SU-DHL-6 (cell line): ENCODE data around the gene CATSPERB.

ENCODE experiments used
- H2AFZ ChIP-seq: fragments of 200-600 bp; sonication (generic); 2 replicates; pipeline ENCODE4 v1.6.1; 2014; ENCODE audit warnings: low read depth, mild to moderate bottlenecking, moderate library complexity, mixed read lengths, antibody characterized with exemption, low read length; ENCODE audit not compliant: severe bottlenecking
- H3F3A ChIP-seq: fragments of 200-600 bp; shearing (Covaris generic); 2 replicates; pipeline ENCODE4 v1.6.0; 2016; ENCODE audit warnings: antibody characterized with exemption, mild to moderate bottlenecking; ENCODE audit not compliant: insufficient read depth
- H3K27ac ChIP-seq: fragments of 200-600 bp; sonication (generic); 2 replicates; pipeline ENCODE4 v1.5.1; 2016; ENCODE audit warnings: low read depth, mild to moderate bottlenecking, low read length, moderate library complexity, mixed read lengths
- H3K27me3 ChIP-seq: fragments of 200-600 bp; sonication (generic), shearing (Covaris generic); 2 replicates; pipeline ENCODE4 v1.6.0; 2014; ENCODE audit warnings: mild to moderate bottlenecking, low read length
- H3K36me3 ChIP-seq: fragments of 200-600 bp; sonication (generic); 2 replicates; pipeline ENCODE4 v1.6.1; 2014; ENCODE audit warnings: mild to moderate bottlenecking, low read length, mixed read lengths
- H3K4me2 ChIP-seq: fragments of 300-600, 200-600 bp; shearing (Covaris generic), sonication (generic); 2 replicates; pipeline ENCODE4 v1.6.0; 2014; ENCODE audit warnings: low read length, low read depth, mild to moderate bottlenecking; ENCODE audit not compliant: poor library complexity, severe bottlenecking
- H3K4me3 ChIP-seq: fragments of 200-600 bp; sonication (generic); 2 replicates; pipeline ENCODE4 v1.5.1; 2014; ENCODE audit warnings: antibody characterized with exemption, low read length, mild to moderate bottlenecking, mixed read lengths; ENCODE audit not compliant: insufficient read depth, poor library complexity, severe bottlenecking
- H3K79me2 ChIP-seq: fragments of 200-600 bp; sonication (generic); 2 replicates; pipeline ENCODE4 v1.6.1; 2014; ENCODE audit warnings: mild to moderate bottlenecking, low read length, moderate library complexity; ENCODE audit not compliant: insufficient read depth
- H3K9ac ChIP-seq: fragments of 200-600 bp; sonication (generic); 2 replicates; pipeline ENCODE4 v1.7.0; 2014; ENCODE audit warnings: mild to moderate bottlenecking, low read length
- H3K9me2 ChIP-seq: fragments of 200-600 bp; sonication (generic); replicated peaks from 2 replicates; pipeline ENCODE4 v1.6.1; 2014; ENCODE audit warnings: low read length; ENCODE audit not compliant: insufficient read depth
- H3K9me3 ChIP-seq: fragments of 200-600 bp; sonication (generic); 2 replicates; pipeline ENCODE4 v1.6.1; 2014; ENCODE audit warnings: low read length, mixed read lengths; ENCODE audit not compliant: insufficient read depth
- H4K20me1 ChIP-seq: fragments of 200-600 bp; sonication (generic); 2 replicates; pipeline ENCODE4 v1.6.1; 2014; ENCODE audit warnings: low read depth, mild to moderate bottlenecking, antibody characterized with exemption, low read length, moderate library complexity, mixed read lengths
- EZH2phosphoT487 ChIP-seq: fragments of 200-600 bp; sonication (generic), shearing (Covaris generic); conservative IDR thresholded peaks from 2 replicates; pipeline ENCODE4 v1.6.1; 2018; ENCODE audit warnings: mild to moderate bottlenecking, antibody characterized with exemption, low read length, moderate library complexity, mixed read lengths
- TF ChIP-seq, protein P1 (sequence below): fragments of 200-600 bp; sonication (generic); IDR thresholded peaks from one replicate; pipeline ENCODE4 v1.5.1; 2017; ENCODE audit warnings: antibody characterized with exemption, mild to moderate bottlenecking, low read length, moderate library complexity; ENCODE audit not compliant: insufficient read depth, poor library complexity, severe bottlenecking

Gene CATSPERB

DNA sequence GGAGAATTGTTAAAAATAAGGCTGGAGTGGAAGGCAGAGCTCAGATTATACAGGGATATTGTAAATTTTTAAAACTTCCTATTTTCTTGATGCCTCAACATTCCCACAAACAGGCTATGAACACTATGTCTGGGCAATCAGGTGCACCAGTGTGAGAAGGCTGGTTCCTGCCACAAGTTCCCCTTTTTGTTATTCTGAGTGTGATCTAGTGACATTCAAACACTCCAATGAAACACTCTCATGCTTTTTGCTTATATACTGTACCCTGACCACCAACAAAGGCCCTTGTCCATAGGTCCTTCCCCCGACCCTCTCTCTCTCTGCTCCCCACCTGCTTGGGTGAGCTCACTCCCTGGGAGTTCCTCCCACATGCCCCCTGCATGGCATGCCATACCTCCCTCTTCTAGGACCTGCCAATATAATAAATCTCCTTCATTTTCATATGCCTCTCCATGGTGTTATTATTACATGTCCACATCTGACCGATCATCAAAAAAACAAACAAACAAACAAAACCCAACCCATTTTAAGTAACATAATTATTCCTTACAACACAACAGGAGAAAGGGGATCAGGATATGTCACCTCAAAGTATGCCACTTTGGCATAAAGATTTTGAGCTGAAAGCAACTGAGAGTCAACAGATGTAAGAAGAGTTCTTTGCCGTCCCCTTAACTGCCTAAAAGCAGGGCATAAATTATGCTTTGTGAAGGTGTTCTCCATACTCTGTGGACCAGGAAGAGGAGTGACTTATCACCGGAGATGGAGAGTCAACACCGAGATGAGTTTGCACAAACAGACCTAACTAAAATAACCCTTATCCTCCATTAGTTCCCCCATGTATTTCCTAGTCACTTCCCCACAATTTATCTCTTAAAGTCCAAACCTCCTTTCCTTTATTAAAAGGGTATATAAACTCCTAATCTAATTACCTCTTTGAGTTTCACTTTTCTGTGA, 42.5 kb upstream of the CATSPERB start:
- H4K20me1 ChIP-seq: no peaks in the 10 kb centered on the region
- H3K79me2 ChIP-seq: no peaks in the 10 kb centered on the region
- no peak overlapping the region for H3K4me3 ChIP-seq
- no peaks in the 10 kb centered on the region for H3F3A ChIP-seq
- TF ChIP-seq EZH2phosphoT487: no peak
- TF ChIP-seq, protein P1, sequence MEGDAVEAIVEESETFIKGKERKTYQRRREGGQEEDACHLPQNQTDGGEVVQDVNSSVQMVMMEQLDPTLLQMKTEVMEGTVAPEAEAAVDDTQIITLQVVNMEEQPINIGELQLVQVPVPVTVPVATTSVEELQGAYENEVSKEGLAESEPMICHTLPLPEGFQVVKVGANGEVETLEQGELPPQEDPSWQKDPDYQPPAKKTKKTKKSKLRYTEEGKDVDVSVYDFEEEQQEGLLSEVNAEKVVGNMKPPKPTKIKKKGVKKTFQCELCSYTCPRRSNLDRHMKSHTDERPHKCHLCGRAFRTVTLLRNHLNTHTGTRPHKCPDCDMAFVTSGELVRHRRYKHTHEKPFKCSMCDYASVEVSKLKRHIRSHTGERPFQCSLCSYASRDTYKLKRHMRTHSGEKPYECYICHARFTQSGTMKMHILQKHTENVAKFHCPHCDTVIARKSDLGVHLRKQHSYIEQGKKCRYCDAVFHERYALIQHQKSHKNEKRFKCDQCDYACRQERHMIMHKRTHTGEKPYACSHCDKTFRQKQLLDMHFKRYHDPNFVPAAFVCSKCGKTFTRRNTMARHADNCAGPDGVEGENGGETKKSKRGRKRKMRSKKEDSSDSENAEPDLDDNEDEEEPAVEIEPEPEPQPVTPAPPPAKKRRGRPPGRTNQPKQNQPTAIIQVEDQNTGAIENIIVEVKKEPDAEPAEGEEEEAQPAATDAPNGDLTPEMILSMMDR: no peak
- no peak overlapping the region for H3K9ac ChIP-seq
- H3K27ac ChIP-seq: no peak overlapping the region
- no peaks in the 10 kb centered on the region for H3K9me3 ChIP-seq
- no peak overlapping the region for H3K4me2 ChIP-seq
- no peaks in the 10 kb centered on the region for H3K27me3 ChIP-seq
- no peaks in the 10 kb centered on the region for H3K9me2 ChIP-seq
- H2AFZ ChIP-seq: no peak overlapping the region
- H3K36me3 ChIP-seq: no peaks in the 10 kb centered on the region

DNA sequence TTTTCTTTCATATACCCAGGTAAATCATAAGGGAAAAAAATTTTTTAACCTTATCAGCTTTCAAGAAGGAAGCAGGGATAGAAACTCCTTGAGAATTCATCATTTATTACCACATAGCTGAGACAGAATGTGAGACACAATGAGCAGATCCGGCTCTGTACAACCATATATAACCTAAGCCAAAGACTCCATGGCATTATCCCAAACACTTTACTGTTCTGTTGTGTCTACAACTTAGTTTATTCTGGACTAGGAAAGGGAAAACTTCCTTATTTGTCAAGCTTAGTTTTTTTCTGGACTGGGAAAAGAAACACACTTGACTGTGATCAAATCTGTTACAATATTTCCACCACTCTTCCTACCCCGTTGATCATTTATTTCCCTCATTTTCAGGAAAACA, 38.3 kb upstream of the CATSPERB start:
- no peak overlapping the region for H3K9ac ChIP-seq
- no peaks in the 10 kb centered on the region for H3K27me3 ChIP-seq

DNA sequence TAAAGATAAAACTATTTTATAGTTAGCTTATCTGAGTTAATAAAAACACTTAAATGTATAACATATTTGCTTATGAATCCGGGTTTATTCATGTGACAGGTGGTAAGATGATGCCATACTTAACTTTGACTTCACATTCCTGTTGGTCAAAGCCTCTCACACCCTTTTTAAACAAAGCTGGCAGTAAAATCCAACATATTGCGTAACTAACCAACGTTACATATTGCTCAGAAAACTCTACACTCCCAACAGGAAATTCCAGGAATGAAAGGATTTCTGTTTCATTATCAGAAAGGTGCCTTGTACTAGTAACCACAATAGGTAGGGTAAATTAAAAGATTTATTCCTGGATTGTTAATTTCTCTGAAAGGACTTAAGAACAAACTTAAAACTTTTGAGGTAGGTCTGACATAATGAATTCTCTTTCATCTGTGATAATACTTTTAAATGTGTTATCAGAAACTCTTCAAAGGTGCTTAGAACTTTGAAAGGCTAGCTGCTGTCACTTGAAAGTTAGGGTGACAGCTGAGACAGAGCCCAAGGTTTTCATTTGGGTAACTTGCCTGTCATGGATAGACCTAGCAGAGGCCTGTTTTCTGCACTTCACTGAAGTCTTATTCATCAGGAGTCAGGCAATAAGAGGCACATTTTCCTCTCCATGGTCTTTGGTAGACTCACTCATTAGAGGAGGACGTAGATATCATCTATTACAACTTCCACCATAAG, 23.8 kb upstream of the CATSPERB start:
- no peaks in the 10 kb centered on the region; the same call in 1 of the 2 replicates for H3K27me3 ChIP-seq
- peaks cover 5% of the 10 kb centered on the region; the same call in 1 of the 2 replicates for H3K9me3 ChIP-seq
- H3K27ac ChIP-seq: no peak overlapping the region
- H4K20me1 ChIP-seq: no peaks in the 10 kb centered on the region
- no peaks in the 10 kb centered on the region for H3K79me2 ChIP-seq
- TF ChIP-seq EZH2phosphoT487: no peak
- TF ChIP-seq, protein P1: no peak
- H3K4me3 ChIP-seq: no peak overlapping the region
- H2AFZ ChIP-seq: no peak overlapping the region
- H3K36me3 ChIP-seq: no peaks in the 10 kb centered on the region
- no peak overlapping the region for H3K4me2 ChIP-seq
- no peaks in the 10 kb centered on the region for H3K9me2 ChIP-seq
- H3K9ac ChIP-seq: no peak overlapping the region
- H3F3A ChIP-seq: no peaks in the 10 kb centered on the region

More for the DNA sequence above, 38.3 kb upstream of the CATSPERB start:
- Histone ChIP-seq H3K9me2 (no peaks in the 10 kb centered on the region), H3K9me3 (no peaks in the 10 kb centered on the region), H3K4me3 (no peak overlapping the region), H3K79me2 (no peaks in the 10 kb centered on the region), H4K20me1 (no peaks in the 10 kb centered on the region), H3F3A (no peaks in the 10 kb centered on the region), H3K27ac (no peak overlapping the region), H2AFZ (no peak overlapping the region), H3K4me2 (no peak overlapping the region), H3K36me3 (no peaks in the 10 kb centered on the region)
- TF ChIP-seq, protein P1: no peak
